Motor neuron (in vitro differentiated cells): Measurements from ENCODE around the gene AARS2. TPM values are rescaled to one million over a fixed set of nuclear protein-coding genes. Genes with fewer than 3 reads are reported as not detected.
"Not testable (repeated sequence)": the region's sequence is repeated elsewhere in the genome, so short reads cannot be mapped to it uniquely, and the experiment has no call there.

Experiments
- ATAC-seq, 8 experiments: fragments of 200-7000 bp; cut with Tn5 transposase; replicated peaks in 6 of 8; 2 replicates each; pipeline ENCODE4 v1.8.0; 2021; ENCODE audit warnings: mild to moderate bottlenecking in 8 of 8, moderate library complexity in 8 of 8
- H3K27ac ChIP-seq, 2 donors: fragments of 250-450 bp; sonication (Bioruptor Pico); 2 replicates each; pipeline ENCODE4 v1.9.0; 2021; ENCODE audit warnings: antibody characterized with exemption in 2 of 2, mild to moderate bottlenecking in 2 of 2, moderate library complexity in 1 of 2
- H3K4me1 ChIP-seq, 2 donors: fragments of 250-450 bp; sonication (Bioruptor Pico); replicated peaks in 1 of 2; 2 replicates each; pipeline ENCODE4 v1.6.1; 2021; ENCODE audit warnings: antibody characterized with exemption in 2 of 2, mild to moderate bottlenecking in 2 of 2, moderate library complexity in 1 of 2
- H3K4me3 ChIP-seq, 5 donors: fragments of 250-450 bp; sonication (Bioruptor Pico); 2 replicates each; pipeline ENCODE4 v1.9.0; 2021; ENCODE audit warnings: antibody characterized with exemption in 5 of 5, mild to moderate bottlenecking in 5 of 5, moderate library complexity in 4 of 5
- WGBS, 10 experiments: fragments of 450-650 bp; shearing (Covaris generic); methylation state at CpG; one replicate each; pipeline ENCODE4 v1.0.0; 2022; 5-methylcytosine and 5-hydroxymethylcytosine counted together
- in situ Hi-C, 9 experiments: fragments of 400-800 bp; cut with MboI; loops; one replicate each; pipeline ENCODE4 v1.15.0; 2021; ENCODE audit warnings: low sequenced_read_pairs in 9 of 9, low pct_unique_long_range_greater_than_20kb in 2 of 9; ENCODE audit not compliant: unreplicated experiment in 9 of 9
- total RNA-seq, 8 experiments: library from RNA; unstranded; fragments of 300-600 nt; gene quantifications; 2 replicates each; pipeline versions ENCODE4 v1.2.3 to v1.2.4, GENCODE V29; 2022

AARS2 gene
- total RNA-seq, 8 experiments from 2014 or later = 6.5 to 19.5 (median 11.5) TPM

GRCh38 chr6:44341095-44341890, 28.1 kb upstream of the AARS2 start:
- Histone ChIP-seq H3K4me3 (no peak overlapping the region), H3K4me1 (peaks cover 14 to 24% of the 10 kb centered on the region in 2 donors), H3K27ac (no peak overlapping the region)
- in situ Hi-C loops = loop anchor here in 1 of 9 experiments (25.0 kb wide), 1 partner anchor 179 kb away; the partner anchor contains the start of gene CAPN11
- 39 to 100% (median 57%) methylated on average over 3 to 7 of the region's 8 CpGs for WGBS, 10 experiments
- peak in 1 of 8 experiments; percentile 18 for ATAC-seq

DNA sequence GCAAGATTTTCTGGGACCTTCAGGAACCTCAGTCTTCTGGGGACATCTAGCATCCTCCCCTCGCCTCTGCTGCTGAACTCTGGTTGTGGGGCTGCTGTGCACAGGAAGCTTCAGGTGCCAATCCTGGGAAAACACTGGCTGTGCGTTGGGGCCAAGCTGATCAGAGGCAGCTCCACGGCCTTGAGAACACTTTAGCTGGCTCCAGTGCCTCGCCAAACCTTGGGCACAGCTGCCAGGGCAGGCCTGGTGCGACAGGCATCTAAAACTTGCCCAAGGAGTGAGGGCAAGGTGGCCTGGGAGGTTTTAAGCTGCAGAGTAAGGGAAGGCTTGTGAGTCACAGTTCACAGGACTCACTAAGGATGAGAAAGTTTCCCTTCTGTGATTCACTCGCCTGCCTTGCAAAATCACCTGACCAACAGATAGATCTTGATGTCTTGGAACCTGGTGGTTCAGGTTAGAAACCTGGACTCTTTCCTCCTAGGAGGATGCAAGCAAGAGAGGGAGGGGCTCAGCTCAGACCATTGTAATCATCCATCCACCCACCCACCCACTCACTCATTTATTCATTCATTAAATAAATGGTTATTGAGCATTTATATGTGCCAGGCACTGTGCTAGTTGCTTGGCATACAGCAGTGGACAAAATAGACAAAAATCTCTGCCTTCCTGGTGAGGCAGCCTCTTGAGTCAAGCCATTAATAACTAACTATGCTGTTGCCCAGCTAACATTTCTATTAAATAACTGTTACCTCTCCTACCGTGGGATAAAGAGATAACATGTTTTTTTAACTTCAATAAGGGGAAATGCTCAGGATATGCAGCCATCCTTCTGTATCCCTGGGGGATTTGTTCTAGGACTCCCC, 26.8 kb upstream of the AARS2 start:
- in situ Hi-C loops = loop anchor here in 5 of 9 experiments (10.0 to 25.0 kb wide), 3 partner anchors 65 to 178 kb away; partner anchors contain the start of genes NFKBIE (in 3 of the 5), CAPN11 (in 1 of the 5) and TMEM151B (in 1 of the 5)
- WGBS, 10 experiments = 20 to 91% (median 69%) methylated on average over 1 to 7 of the region's 7 CpGs; no CpG with 5 or more reads in 2 of the 10 experiments
- no peak overlapping the region for H3K4me3 ChIP-seq
- ATAC-seq = no peak
- peaks cover 14 to 24% of the 10 kb centered on the region in 2 donors for H3K4me1 ChIP-seq
- no peak overlapping the region for H3K27ac ChIP-seq

- WGBS, 10 experiments = 0 to 94% (median 78%) methylated on average over 1 to 5 of the region's 5 CpGs; no CpG with 5 or more reads in 3 of the 10 experiments
- H3K27ac ChIP-seq = no peak overlapping the region
- peaks cover 14 to 24% of the 10 kb centered on the region in 2 donors for H3K4me1 ChIP-seq
- ATAC-seq = no peak
- H3K4me3 ChIP-seq = no peak overlapping the region
- in situ Hi-C loops = loop anchor here in 5 of 9 experiments (10.0 to 25.0 kb wide), 3 partner anchors 64 to 177 kb away; partner anchors contain the start of genes NFKBIE (in 3 of the 5), CAPN11 (in 1 of the 5) and TMEM151B (in 1 of the 5)
These were observed 26.2 kb upstream of the AARS2 start for GRCh38 chr6:44339301-44339700.

- Histone ChIP-seq H3K4me1 (peaks cover 14 to 24% of the 10 kb centered on the region in 2 donors), H3K27ac (no peak overlapping the region), H3K4me3 (no peak overlapping the region)
- 0 to 8% (median 1%) methylated on average over 1 to 9 of the region's 11 CpGs for WGBS, 10 experiments
- peak; percentile 82 to 91 (median 84) for ATAC-seq
- in situ Hi-C loops = loop anchor here in 5 of 9 experiments (10.0 to 25.0 kb wide), 3 partner anchors 64 to 176 kb away; partner anchors contain the start of genes NFKBIE (in 3 of the 5), CAPN11 (in 1 of the 5) and TMEM151B (in 1 of the 5)
These were observed 25.3 kb upstream of the AARS2 start for GRCh38 chr6:44338228-44339122.

DNA sequence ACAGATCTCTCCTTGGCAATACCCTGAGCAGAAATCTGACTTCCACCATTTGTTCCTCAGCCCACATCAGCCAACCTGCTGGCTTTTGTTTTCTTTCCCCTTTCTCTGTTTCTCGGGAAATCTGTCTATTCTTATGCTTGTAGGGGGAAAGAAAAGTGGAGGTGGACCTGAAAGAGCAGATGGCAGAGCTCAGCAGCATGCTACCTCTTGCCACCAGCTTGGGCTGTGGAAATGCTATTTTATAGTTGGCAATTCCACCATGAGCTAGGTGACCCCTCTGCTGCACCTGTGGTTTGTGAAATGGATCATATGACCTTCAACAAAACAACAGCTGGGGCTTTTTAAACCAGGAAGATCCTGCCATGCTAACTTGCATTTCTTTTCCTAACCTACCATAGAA, 22.5 kb upstream of the AARS2 start:
- peaks cover 2 to 13% of the 10 kb centered on the region in 2 donors for H3K4me1 ChIP-seq
- no peak overlapping the region for H3K27ac ChIP-seq
- in situ Hi-C loops = loop anchor here in 5 of 9 experiments (10.0 to 25.0 kb wide), 3 partner anchors 61 to 173 kb away; partner anchors contain the start of genes NFKBIE (in 3 of the 5), CAPN11 (in 1 of the 5) and TMEM151B (in 1 of the 5)
- no peak for ATAC-seq
- WGBS, 10 experiments = 0 to 43% (median 31%) methylated on average over 1 of the region's 1 CpG; no CpG with 5 or more reads in 5 of the 10 experiments
- no peak overlapping the region for H3K4me3 ChIP-seq

DNA sequence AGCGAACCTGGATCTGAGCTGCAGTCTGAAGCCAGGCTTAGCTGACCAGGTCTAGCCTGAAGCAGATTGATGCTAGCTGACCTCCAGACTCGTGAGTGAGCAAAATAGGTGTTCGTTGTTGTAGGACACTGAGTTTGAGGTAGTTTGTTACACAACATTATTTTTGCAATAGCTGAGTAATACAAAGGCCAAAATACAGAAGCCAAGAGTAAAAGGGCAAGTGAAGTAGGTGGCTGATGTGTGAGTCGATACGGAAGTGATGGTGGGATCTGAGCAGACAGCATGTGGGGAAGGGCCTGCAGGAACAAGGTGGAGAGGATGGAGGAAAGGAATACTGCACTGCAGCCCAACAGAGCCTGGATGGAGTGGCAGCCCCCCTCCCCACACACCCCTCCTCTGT, 20.8 kb upstream of the AARS2 start:
- H3K4me3 ChIP-seq = no peak overlapping the region
- H3K27ac ChIP-seq = no peak overlapping the region
- H3K4me1 ChIP-seq = peaks cover 2 to 17% of the 10 kb centered on the region in 2 donors
- ATAC-seq = no peak
- in situ Hi-C loops = loop anchor here in 5 of 9 experiments (10.0 to 25.0 kb wide), 3 partner anchors 59 to 172 kb away; partner anchors contain the start of genes NFKBIE (in 3 of the 5), CAPN11 (in 1 of the 5) and TMEM151B (in 1 of the 5)
- WGBS, 10 experiments = 43 to 100% (median 83%) methylated on average over 1 to 5 of the region's 5 CpGs; no CpG with 5 or more reads in 2 of the 10 experiments

DNA sequence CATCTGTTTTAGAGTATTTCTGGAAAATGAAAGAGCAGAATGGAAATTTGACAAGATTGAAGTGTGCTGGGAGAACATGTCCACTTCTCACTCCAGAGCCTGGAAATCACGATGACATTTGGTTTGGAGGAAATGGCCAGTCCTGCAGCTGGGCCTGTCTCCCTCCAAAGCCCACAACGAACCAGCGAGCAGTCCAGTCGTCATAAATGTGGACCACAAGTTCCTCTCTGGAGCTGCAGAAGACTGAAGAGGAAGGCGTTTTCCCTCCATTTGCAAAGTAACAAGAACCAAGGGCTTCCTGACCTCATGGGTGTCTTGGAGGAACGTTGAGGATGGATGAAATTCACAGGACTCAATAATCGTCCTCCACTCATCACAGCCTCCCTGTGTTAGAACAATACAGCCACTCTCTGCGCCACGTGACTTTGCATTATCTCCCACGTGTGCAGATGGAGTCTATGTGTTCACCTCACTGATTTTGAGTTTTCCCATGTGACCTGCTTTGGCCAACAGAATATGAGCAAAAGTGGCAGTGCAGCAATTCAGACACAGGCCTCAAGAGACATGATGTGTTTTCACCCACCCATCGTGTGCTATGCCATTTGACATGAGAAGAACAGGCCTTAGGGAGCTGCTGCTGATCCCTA, 20.2 kb upstream of the AARS2 start:
- ATAC-seq = no peak
- WGBS, 10 experiments = 32 to 90% (median 78%) methylated on average over 1 to 8 of the region's 11 CpGs; no CpG with 5 or more reads in 2 of the 10 experiments

GRCh38 chr6:44332585-44332984, 19.4 kb upstream of the AARS2 start:
- peaks cover 14 to 24% of the 10 kb centered on the region in 2 donors for H3K4me1 ChIP-seq
- peak in 6 of 8 experiments; percentile 32 to 90 (median 85) for ATAC-seq
- in situ Hi-C loops = loop anchor here in 5 of 9 experiments (10.0 to 25.0 kb wide), 3 partner anchors 58 to 170 kb away; partner anchors contain the start of genes NFKBIE (in 3 of the 5), CAPN11 (in 1 of the 5) and TMEM151B (in 1 of the 5)
- H3K27ac ChIP-seq = peak overlapping the region in 1 of 2 donors; percentile 13
- H3K4me3 ChIP-seq = no peak overlapping the region
- 10 to 74% (median 51%) methylated on average over 1 to 5 of the region's 7 CpGs; no CpG with 5 or more reads in 2 of the 10 experiments for WGBS, 10 experiments

More for the DNA sequence above, 20.2 kb upstream of the AARS2 start:
- Histone ChIP-seq H3K4me3 (no peak overlapping the region), H3K27ac (no peak overlapping the region), H3K4me1 (peaks cover 5 to 19% of the 10 kb centered on the region in 2 donors)
- in situ Hi-C loops = loop anchor here in 5 of 9 experiments (10.0 to 25.0 kb wide), 3 partner anchors 59 to 171 kb away; partner anchors contain the start of genes NFKBIE (in 3 of the 5), CAPN11 (in 1 of the 5) and TMEM151B (in 1 of the 5)

- ATAC-seq = no peak
- 0 to 100% (median 60%) methylated on average over 1 to 5 of the region's 5 CpGs; no CpG with 5 or more reads in 2 of the 10 experiments for WGBS, 10 experiments
- Histone ChIP-seq H3K4me1 (peaks cover 17 to 25% of the 10 kb centered on the region in 2 donors), H3K27ac (no peak overlapping the region), H3K4me3 (no peak overlapping the region)
- in situ Hi-C loops = loop anchor here in 5 of 9 experiments (10.0 to 25.0 kb wide), 3 partner anchors 55 to 168 kb away; partner anchors contain the start of genes NFKBIE (in 3 of the 5), CAPN11 (in 1 of the 5) and TMEM151B (in 1 of the 5)
These were observed 16.7 kb upstream of the AARS2 start for GRCh38 chr6:44329858-44330257.

- in situ Hi-C loops = loop anchor here in 1 of 9 experiments (25.0 kb wide), 1 partner anchor 166 kb away; the partner anchor contains the start of gene CAPN11
These were observed 15.1 kb upstream of the AARS2 start for GRCh38 chr6:44328203-44328602.

More at GRCh38 chr6:44328203-44328602, 15.1 kb upstream of the AARS2 start:
- peak in 2 of 8 experiments; percentile 21 to 39 for ATAC-seq
- not testable (repeated sequence) for H3K4me3 ChIP-seq
- Histone ChIP-seq H3K4me1 (peaks cover 17 to 25% of the 10 kb centered on the region in 2 donors), H3K27ac (peak overlapping the region; percentile 67 to 79)
- WGBS, 10 experiments = 0 to 70% (median 17%) methylated on average over 1 to 4 of the region's 9 CpGs; no CpG with 5 or more reads in 5 of the 10 experiments
